SK-N-SH (cell line): ENCODE data around the gene MACIR. TPM values are rescaled to one million over a fixed set of nuclear protein-coding genes. Genes with fewer than 3 reads are reported as not detected.

Experiments used
- CTCF ChIA-PET: fragments of 300-600, 350-600 bp; formaldehyde crosslinking; extraction: SDS; loops from one replicate; lab custom pipeline; 2021; lab: Yijun Ruan, JAX
- POLR2A ChIA-PET: fragments of 350-600 bp; sonication (Branson Sonifier 250); formaldehyde crosslinking; extraction: SDS; loops from one replicate; lab custom pipeline; 2020; ENCODE audit warnings: antibody characterized with exemption, inconsistent platforms; lab: Yijun Ruan, JAX
- DNase-seq: peaks from one replicate; pipeline ENCODE4 v3.0.0; 2012
- H2AFZ ChIP-seq: fragments of 200-600 bp; sonication (generic); 2 replicates; pipeline ENCODE4 v1.8.1; 2016; ENCODE audit warnings: antibody characterized with exemption, mild to moderate bottlenecking, low read depth
- H3F3A ChIP-seq: fragments of 200-600 bp; sonication (generic); replicated peaks from 2 replicates; pipeline ENCODE3; 2016; ENCODE audit warnings: antibody characterized with exemption, mild to moderate bottlenecking; ENCODE audit not compliant: insufficient read depth
- H3K27ac ChIP-seq, 2 experiments: fragments of 200-500 bp in 1 of 2; fragments of 200-600 bp in 1 of 2; sonication (Bioruptor generic) in 1 of 2; sonication (generic), shearing (Covaris generic) in 1 of 2; 2 replicates each; pipeline versions ENCODE4 v1.5.1 to v1.6.1; 2014 to 2016; ENCODE audit warnings: low read depth in 2 of 2, inconsistent platforms in 1 of 2, low read length in 1 of 2, mild to moderate bottlenecking in 1 of 2, mixed read lengths in 1 of 2
- H3K27me3 ChIP-seq: fragments of 200-600 bp; sonication (generic), shearing (Covaris generic); 2 replicates; pipeline ENCODE4 v1.6.1; 2016; ENCODE audit warnings: mixed run types; ENCODE audit not compliant: insufficient read depth
- H3K36me3 ChIP-seq, 2 experiments: fragments of 200-500 bp in 1 of 2; fragments of 200-600 bp in 1 of 2; sonication (Bioruptor generic) in 1 of 2; sonication (generic) in 1 of 2; replicated peaks in 1 of 2; 2 replicates each; pipeline versions ENCODE3 to v1.5.1; 2014 to 2016; ENCODE audit warnings: low read length in 1 of 2, mild to moderate bottlenecking in 1 of 2; ENCODE audit not compliant: insufficient read depth in 2 of 2, control insufficient read depth in 1 of 2
- H3K4me1 ChIP-seq, 2 experiments: fragments of 200-500 bp in 1 of 2; fragments of 200-600 bp in 1 of 2; sonication (Bioruptor generic) in 1 of 2; sonication (generic), shearing (Covaris generic) in 1 of 2; 2 replicates each; pipeline versions ENCODE4 v1.5.1 to v1.6.1; 2014 to 2016; ENCODE audit warnings: low read depth in 1 of 2, low read length in 1 of 2, mixed run types in 1 of 2; ENCODE audit not compliant: insufficient read depth in 2 of 2, control insufficient read depth in 1 of 2
- H3K4me2 ChIP-seq: fragments of 200-600 bp; sonication (generic), shearing (Covaris generic); 2 replicates; pipeline ENCODE4 v1.6.1; 2017; ENCODE audit warnings: mixed run types
- H3K4me3 ChIP-seq, 2 experiments: fragments of 200-500 bp in 1 of 2; fragments of 200-600 bp in 1 of 2; sonication (Bioruptor generic) in 1 of 2; sonication (generic), shearing (Covaris generic) in 1 of 2; 2 replicates each; pipeline versions ENCODE4 v1.5.1 to v1.8.1; 2014 to 2016; ENCODE audit warnings: low read depth in 2 of 2, inconsistent platforms in 1 of 2, low read length in 1 of 2, mild to moderate bottlenecking in 1 of 2, mixed read lengths in 1 of 2, moderate library complexity in 1 of 2
- H3K79me2 ChIP-seq: fragments of 200-600 bp; sonication (generic); 2 replicates; pipeline ENCODE4 v1.8.1; 2017; ENCODE audit warnings: mild to moderate bottlenecking; ENCODE audit not compliant: insufficient read depth
- H3K9ac ChIP-seq: fragments of 200-600 bp; sonication (generic); 2 replicates; pipeline ENCODE4 v1.6.1; 2017; ENCODE audit warnings: mixed run types
- H3K9me2 ChIP-seq: fragments of 200-600 bp; sonication (generic); 2 replicates; pipeline ENCODE4 v1.6.1; 2017; ENCODE audit warnings: mixed run types
- H3K9me3 ChIP-seq: fragments of 200-600 bp; sonication (generic); 2 replicates; pipeline ENCODE4 v1.6.1; 2017; ENCODE audit warnings: mixed run types, mild to moderate bottlenecking, moderate library complexity
- H4K20me1 ChIP-seq: fragments of 200-600 bp; sonication (generic); 2 replicates; pipeline ENCODE4 v1.6.1; 2017; ENCODE audit warnings: mild to moderate bottlenecking, mixed run types; ENCODE audit not compliant: insufficient read depth
- ELF1 ChIP-seq: IDR thresholded peaks from 2 replicates; pipeline ENCODE4 v1.4.0; 2012
- EP300 ChIP-seq, 2 experiments: IDR thresholded peaks; 2 replicates each; pipeline versions ENCODE4 v1.4.0 to v1.6.1; 2012; ENCODE audit warnings: borderline replicate concordance in 1 of 2, low read depth in 1 of 2, low read length in 1 of 2
- FOXJ3 ChIP-seq: sonication (generic); formaldehyde crosslinking; IDR thresholded peaks from 2 replicates; pipeline ENCODE4 v1.5.1; 2020; ENCODE audit warnings: mild to moderate bottlenecking, missing genetic modification reagents
- FOXM1 ChIP-seq: IDR thresholded peaks from 2 replicates; pipeline ENCODE4 v1.4.0; 2012; ENCODE audit warnings: low read depth, mild to moderate bottlenecking
- MAX ChIP-seq: IDR thresholded peaks from 2 replicates; pipeline ENCODE4 v1.4.0; 2012; ENCODE audit warnings: low read depth
- NFIC ChIP-seq: IDR thresholded peaks from 2 replicates; pipeline ENCODE4 v1.4.0; 2012; ENCODE audit warnings: borderline replicate concordance
- SMC3 ChIP-seq: IDR thresholded peaks from 2 replicates; pipeline ENCODE4 v1.6.1; 2012; ENCODE audit warnings: low read depth, low read length, improper control_type of control experiment
- USF1 ChIP-seq: IDR thresholded peaks from 2 replicates; pipeline ENCODE4 v1.4.0; 2012; ENCODE audit warnings: low read depth, borderline replicate concordance
- ZBTB33 ChIP-seq: IDR thresholded peaks from 2 replicates; pipeline ENCODE4 v1.4.0; 2012; ENCODE audit warnings: low read depth, borderline replicate concordance
- WGBS: methylation state at CpG from one replicate; pipeline ENCODE4 v1.1.6; 2017; ENCODE audit warnings: low lambda C conversion rate; 5-methylcytosine and 5-hydroxymethylcytosine counted together
- polyA plus RNA-seq, 3 experiments: library from polyadenylated mRNA; depleted of rRNA; stranded (reverse); fragments of >200 nt; gene quantifications; 2 replicates each; pipeline ENCODE4 v1.2.3, GENCODE V29; 2012
- TF ChIP-seq, protein P1 (sequence below): IDR thresholded peaks from 2 replicates; pipeline ENCODE4 v1.6.1; 2012; ENCODE audit warnings: mild to moderate bottlenecking, low read depth, low read length, moderate library complexity

Gene MACIR
- polyA plus RNA-seq, 1 of the 3 experiments (the other 2 are of a cell fraction), result 24.7 TPM

DNA sequence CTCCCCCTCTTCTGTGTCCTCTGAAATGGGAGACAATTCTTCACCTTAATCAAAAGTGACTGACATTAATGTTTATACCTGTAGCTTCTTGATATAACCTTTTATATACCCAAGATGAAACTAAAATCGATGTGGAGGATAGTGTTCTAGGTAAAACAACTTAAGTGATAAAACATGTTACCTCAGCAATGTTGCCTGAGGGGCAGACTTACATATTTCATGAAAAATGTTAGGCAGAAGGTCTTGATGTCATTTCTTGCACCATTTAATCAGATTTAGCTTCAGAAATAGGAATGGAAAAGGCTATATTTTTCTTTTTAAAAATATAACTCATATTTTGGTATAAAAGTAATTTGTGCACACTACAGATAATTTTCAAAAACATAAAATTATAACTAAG is 22.7 kb upstream of the MACIR start (continued):
- TF ChIP-seq, protein P1, sequence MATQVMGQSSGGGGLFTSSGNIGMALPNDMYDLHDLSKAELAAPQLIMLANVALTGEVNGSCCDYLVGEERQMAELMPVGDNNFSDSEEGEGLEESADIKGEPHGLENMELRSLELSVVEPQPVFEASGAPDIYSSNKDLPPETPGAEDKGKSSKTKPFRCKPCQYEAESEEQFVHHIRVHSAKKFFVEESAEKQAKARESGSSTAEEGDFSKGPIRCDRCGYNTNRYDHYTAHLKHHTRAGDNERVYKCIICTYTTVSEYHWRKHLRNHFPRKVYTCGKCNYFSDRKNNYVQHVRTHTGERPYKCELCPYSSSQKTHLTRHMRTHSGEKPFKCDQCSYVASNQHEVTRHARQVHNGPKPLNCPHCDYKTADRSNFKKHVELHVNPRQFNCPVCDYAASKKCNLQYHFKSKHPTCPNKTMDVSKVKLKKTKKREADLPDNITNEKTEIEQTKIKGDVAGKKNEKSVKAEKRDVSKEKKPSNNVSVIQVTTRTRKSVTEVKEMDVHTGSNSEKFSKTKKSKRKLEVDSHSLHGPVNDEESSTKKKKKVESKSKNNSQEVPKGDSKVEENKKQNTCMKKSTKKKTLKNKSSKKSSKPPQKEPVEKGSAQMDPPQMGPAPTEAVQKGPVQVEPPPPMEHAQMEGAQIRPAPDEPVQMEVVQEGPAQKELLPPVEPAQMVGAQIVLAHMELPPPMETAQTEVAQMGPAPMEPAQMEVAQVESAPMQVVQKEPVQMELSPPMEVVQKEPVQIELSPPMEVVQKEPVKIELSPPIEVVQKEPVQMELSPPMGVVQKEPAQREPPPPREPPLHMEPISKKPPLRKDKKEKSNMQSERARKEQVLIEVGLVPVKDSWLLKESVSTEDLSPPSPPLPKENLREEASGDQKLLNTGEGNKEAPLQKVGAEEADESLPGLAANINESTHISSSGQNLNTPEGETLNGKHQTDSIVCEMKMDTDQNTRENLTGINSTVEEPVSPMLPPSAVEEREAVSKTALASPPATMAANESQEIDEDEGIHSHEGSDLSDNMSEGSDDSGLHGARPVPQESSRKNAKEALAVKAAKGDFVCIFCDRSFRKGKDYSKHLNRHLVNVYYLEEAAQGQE, result no peak
- no peak for TF ChIP-seq FOXJ3 (CRISPR knock-in tag)
- TF ChIP-seq ZBTB33, result no peak
- TF ChIP-seq SMC3, result no peak
- TF ChIP-seq NFIC, result no peak

DNA sequence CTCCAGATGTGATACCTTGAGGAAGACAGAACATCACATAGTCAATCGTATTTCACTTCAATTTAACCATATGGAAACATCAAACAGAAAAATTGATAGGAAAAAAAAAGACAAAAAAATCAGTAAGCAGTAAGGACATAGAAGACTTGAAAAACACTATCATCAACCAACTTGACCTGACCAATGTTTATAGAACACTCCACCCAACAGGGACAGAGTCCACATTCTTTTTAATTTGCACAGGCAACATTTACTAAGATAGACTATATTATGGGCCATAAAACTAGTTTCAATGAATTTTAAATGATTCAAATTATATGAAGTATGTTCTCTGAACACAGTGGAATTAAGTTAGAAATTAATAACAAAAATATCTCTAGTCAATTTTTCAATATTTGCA is 20.8 kb upstream of the MACIR start:
- no peak overlapping the region for H3K4me2 ChIP-seq

More for the DNA sequence above, 20.8 kb upstream of the MACIR start:
- Histone ChIP-seq H3K9me2 (no peaks in the 10 kb centered on the region), H3F3A (no peaks in the 10 kb centered on the region), H3K27ac (no peak overlapping the region), H4K20me1 (no peaks in the 10 kb centered on the region), H3K4me1 (no peaks in the 10 kb centered on the region; a peak in 1 of 4 replicates), H3K79me2 (no peaks in the 10 kb centered on the region), H3K27me3 (no peaks in the 10 kb centered on the region), H3K9ac (no peak overlapping the region), H2AFZ (no peak overlapping the region; the same call in 1 of the 2 replicates), H3K9me3 (0 out of 2 replicates have a peak, but pooled peaks cover 8% of the 10 kb centered on the region), H3K4me3 (no peak overlapping the region), H3K36me3 (peaks cover 0 to 3% of the 10 kb centered on the region in 2 experiments)
- ChIA-PET CTCF (interaction anchor here (1.2 kb wide), 1 partner anchor 16 kb away, joined by 4 read pairs; no protein-coding TSS in a partner anchor), POLR2A (no interaction called here)
- DNase-seq, result no peak
- WGBS, result 57% methylated on average over 1 of the region's 1 CpG
- TF ChIP-seq SMC3 (no peak), ELF1 (no peak), FOXM1 (no peak), FOXJ3 (CRISPR knock-in tag) (no peak), MAX (no peak), USF1 (no peak), EP300 (IDR thresholded peaks at IDR 0.05; ENCODE audit: borderline replicate concordance in 1 of 2, low read depth in 1 of 2, low read length in 1 of 2) (no peak)
- TF ChIP-seq, protein P1, result no peak
- TF ChIP-seq, all 33 proteins: peak for 0
